AG10803 (cell line): ENCODE data around the gene PNN.
"Not testable (repeated sequence)": the region's sequence is repeated elsewhere in the genome, so short reads cannot be mapped to it uniquely, and the experiment has no call there.

Experiments used
- DNase-seq: peaks from one replicate; pipeline ENCODE4 v3.0.0; 2010; ENCODE audit warnings: low read depth
- H3K4me3 ChIP-seq: 2 replicates; pipeline ENCODE4 v1.5.1; 2011; ENCODE audit warnings: mild to moderate bottlenecking, low read length, control low read depth
- CTCF ChIP-seq: conservative IDR thresholded peaks from 2 replicates; pipeline ENCODE4 v1.5.1; 2011; ENCODE audit warnings: mild to moderate bottlenecking, low read length, control low read depth, inconsistent platforms

PNN gene

GRCh38 chr14:39174560-39175444, at the start of gene PNN:
Gene PNN, plus strand, starts transcription at chr14:39175254. Its CDS starts 26 bp downstream, at chr14:39175280.
- no peak for TF ChIP-seq CTCF
- H3K4me3 ChIP-seq = peak within 1 kb of the TSS; percentile 89
- peak; percentile 100 for DNase-seq

- not testable (repeated sequence) for DNase-seq, H3K4me3 ChIP-seq
These were observed 37.2 kb upstream of the PNN start for GRCh38 chr14:39137835-39138234.

- TF ChIP-seq CTCF = no peak
- no peak overlapping the region for H3K4me3 ChIP-seq
- no peak for DNase-seq
These were observed 36.6 kb upstream of the PNN start for GRCh38 chr14:39138440-39138839.

GRCh38 chr14:39140170-39140569, 34.9 kb upstream of the PNN start:
- TF ChIP-seq CTCF = no peak
- no peak for DNase-seq
- H3K4me3 ChIP-seq = no peak overlapping the region

GRCh38 chr14:39141623-39142022, 33.4 kb upstream of the PNN start:
- not testable (repeated sequence) for H3K4me3 ChIP-seq, DNase-seq

- DNase-seq, H3K4me3 ChIP-seq: not testable (repeated sequence)
These were observed 31.8 kb upstream of the PNN start for GRCh38 chr14:39143226-39143625.

GRCh38 chr14:39145266-39145966, 29.6 kb upstream of the PNN start:
- TF ChIP-seq CTCF = no peak
- DNase-seq = no peak

GRCh38 chr14:39154594-39155189, 20.4 kb upstream of the PNN start:
- no peak for DNase-seq
- TF ChIP-seq CTCF = no peak

More at GRCh38 chr14:39145266-39145966, 29.6 kb upstream of the PNN start:
- H3K4me3 ChIP-seq = no peak overlapping the region

More at GRCh38 chr14:39154594-39155189, 20.4 kb upstream of the PNN start:
- no peak overlapping the region for H3K4me3 ChIP-seq
